ENCODE results near the gene CLCN7. TPM values are rescaled to one million over a fixed set of nuclear protein-coding genes. Genes with fewer than 3 reads are reported as not detected.

The CLCN7 gene
- total RNA-seq, 1 experiment from 2014 or later: 70.0 TPM

- Histone ChIP-seq H2BK120ac (ENCODE audit: low read depth, low read length, poor library complexity, severe bottlenecking) (no peak overlapping the region), H3K14ac (ENCODE audit: insufficient read depth, low read length) (no peak overlapping the region), H4K91ac (ENCODE audit: insufficient read length, low read depth, low read length) (no peak overlapping the region), H3K56ac (ENCODE audit: insufficient read length, low read depth, low read length) (no peak overlapping the region), H3K79me2 (ENCODE audit: insufficient read depth, low read length) (no peaks in the 10 kb centered on the region; the same call in 1 of the 2 replicates), H2AK5ac (ENCODE audit: insufficient read length, low read length) (no peak overlapping the region), H4K8ac (replicated peaks; ENCODE audit: insufficient read length, low read depth, low read length) (no peak overlapping the region), H3K27me3 (ENCODE audit: insufficient read depth, low read length) (no peaks in the 10 kb centered on the region), H3K18ac (ENCODE audit: insufficient read length, low read depth, low read length) (no peak overlapping the region), H3K27ac (ENCODE audit: insufficient read length, low read depth, low read length) (no peak overlapping the region), H2BK20ac (ENCODE audit: low read depth, low read length, poor library complexity, severe bottlenecking) (no peak overlapping the region), H4K5ac (ENCODE audit: insufficient read length, low read depth, low read length) (no peak overlapping the region), H4K20me1 (ENCODE audit: control insufficient read depth, insufficient read depth, insufficient read length) (no peaks in the 10 kb centered on the region), H3K9me3 (ENCODE audit: control insufficient read depth, low read depth, low read length) (no peaks in the 10 kb centered on the region), H3K23ac (ENCODE audit: insufficient read length, low read depth, low read length) (no peak overlapping the region), H3K4me2 (ENCODE audit: insufficient read depth, insufficient read length, low read length) (no peak overlapping the region), H2BK15ac (ENCODE audit: low read depth, low read length) (no peak overlapping the region), H3K79me1 (ENCODE audit: insufficient read depth, low read depth, low read length, poor library complexity, severe bottlenecking) (no peaks in the 10 kb centered on the region), H3K23me2 (ENCODE audit: insufficient read length, low read depth, low read length, poor library complexity, severe bottlenecking) (peaks cover 3% of the 10 kb centered on the region), H3K9ac (ENCODE audit: extremely low read depth, insufficient read length, low read length) (no peak overlapping the region), H2BK12ac (ENCODE audit: insufficient read length, low read depth, low read length) (no peak overlapping the region), H3K4ac (ENCODE audit: low read depth, low read length) (no peak overlapping the region), H3T11ph (ENCODE audit: low read length) (no peak overlapping the region), H3K4me1 (ENCODE audit: insufficient read depth, low read length) (no peaks in the 10 kb centered on the region; the same call in 1 of the 2 replicates), H2AFZ (ENCODE audit: low read length) (no peak overlapping the region), H2BK5ac (ENCODE audit: insufficient read length, low read length) (no peak overlapping the region)
- TF ChIP-seq, protein P1, sequence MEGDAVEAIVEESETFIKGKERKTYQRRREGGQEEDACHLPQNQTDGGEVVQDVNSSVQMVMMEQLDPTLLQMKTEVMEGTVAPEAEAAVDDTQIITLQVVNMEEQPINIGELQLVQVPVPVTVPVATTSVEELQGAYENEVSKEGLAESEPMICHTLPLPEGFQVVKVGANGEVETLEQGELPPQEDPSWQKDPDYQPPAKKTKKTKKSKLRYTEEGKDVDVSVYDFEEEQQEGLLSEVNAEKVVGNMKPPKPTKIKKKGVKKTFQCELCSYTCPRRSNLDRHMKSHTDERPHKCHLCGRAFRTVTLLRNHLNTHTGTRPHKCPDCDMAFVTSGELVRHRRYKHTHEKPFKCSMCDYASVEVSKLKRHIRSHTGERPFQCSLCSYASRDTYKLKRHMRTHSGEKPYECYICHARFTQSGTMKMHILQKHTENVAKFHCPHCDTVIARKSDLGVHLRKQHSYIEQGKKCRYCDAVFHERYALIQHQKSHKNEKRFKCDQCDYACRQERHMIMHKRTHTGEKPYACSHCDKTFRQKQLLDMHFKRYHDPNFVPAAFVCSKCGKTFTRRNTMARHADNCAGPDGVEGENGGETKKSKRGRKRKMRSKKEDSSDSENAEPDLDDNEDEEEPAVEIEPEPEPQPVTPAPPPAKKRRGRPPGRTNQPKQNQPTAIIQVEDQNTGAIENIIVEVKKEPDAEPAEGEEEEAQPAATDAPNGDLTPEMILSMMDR (conservative IDR thresholded peaks at IDR 0.05): no peak
- WGBS (ENCODE audit: extremely low coverage, insufficient read length, low lambda C conversion rate): no CpG with 5 or more reads among the region's 21 CpGs
- Mint-ChIP-seq H3K4me1 (peaks cover 4 to 12% of the 10 kb centered on the region in 2 experiments), H3K36me3 (ENCODE audit: insufficient read depth in 1 of 3, low read depth in 3 of 3) (peaks cover 11 to 48% (median 46%) of the 10 kb centered on the region in 3 experiments; a peak in 6 of 7 replicates), H3K27ac (no peak overlapping the region), H3K4me3 (no peak overlapping the region; a peak in 1 of 5 replicates), H3K27me3 (ENCODE audit: low read depth) (no peaks in the 10 kb centered on the region; the same call in 1 of the 2 replicates), H3K9me3 (no peaks in the 10 kb centered on the region)
- DNase-seq: no peak
Measured at GRCh38 chr16:1497014-1497598, 22.3 kb upstream of the CLCN7 start.
